HepG2 (cell line): ENCODE measurements around the gene CEP104. TPM values are rescaled to one million over a fixed set of nuclear protein-coding genes. Genes with fewer than 3 reads are reported as not detected.
A peak's percentile ranks its signal among the peaks of the same experiment; 100 is the strongest.

Experiments
- ATRX ChIP-seq: sonication (generic); formaldehyde crosslinking; IDR thresholded peaks from 2 replicates; pipeline ENCODE4 v1.4.0; 2020; ENCODE audit warnings: missing genetic modification reagents, borderline replicate concordance
- BORCS8-MEF2B ChIP-seq: sonication (generic); formaldehyde crosslinking; IDR thresholded peaks from 2 replicates; pipeline ENCODE4 v1.8.0; 2022; ENCODE audit warnings: mild to moderate bottlenecking, missing genetic modification reagents
- BRF2 ChIP-seq: sonication (generic); formaldehyde crosslinking; IDR thresholded peaks from 2 replicates; pipeline ENCODE4 v1.8.1; 2022; ENCODE audit warnings: mild to moderate bottlenecking, missing genetic modification reagents
- DBP ChIP-seq: sonication (generic); formaldehyde crosslinking; IDR thresholded peaks from 2 replicates; pipeline ENCODE4 v1.4.0; 2020; ENCODE audit warnings: missing genetic modification reagents; ENCODE audit errors: not compliant biosample characterization
- GABPA ChIP-seq, 2 experiments: IDR thresholded peaks; 2 replicates each; pipeline ENCODE4 v1.6.1; 2011 to 2016; ENCODE audit warnings: low read depth in 2 of 2, low read length in 1 of 2, missing biosample characterization in 1 of 2, missing genetic modification characterization in 1 of 2
- HMG20B ChIP-seq: conservative IDR thresholded peaks from 2 replicates; pipeline ENCODE4 v1.6.1; 2016; ENCODE audit warnings: missing genetic modification reagents, missing compliant biosample characterization
- KDM5B ChIP-seq: sonication (generic); formaldehyde crosslinking; IDR thresholded peaks from 2 replicates; pipeline ENCODE4 v1.4.0; 2020; ENCODE audit warnings: missing genetic modification reagents, mild to moderate bottlenecking, borderline replicate concordance
- SNAPC4 ChIP-seq: sonication (generic); formaldehyde crosslinking; IDR thresholded peaks from 2 replicates; pipeline ENCODE4 v1.4.0; 2020; ENCODE audit warnings: mild to moderate bottlenecking, missing genetic modification reagents
- ZFP91 ChIP-seq: sonication (generic); formaldehyde crosslinking; IDR thresholded peaks from 2 replicates; pipeline ENCODE4 v1.9.0; 2022; ENCODE audit warnings: missing genetic modification reagents, mild to moderate bottlenecking, borderline replicate concordance
- ZNF18 ChIP-seq: sonication (generic); formaldehyde crosslinking; IDR thresholded peaks from 2 replicates; pipeline ENCODE4 v1.8.0; 2022; ENCODE audit warnings: mild to moderate bottlenecking, missing genetic modification reagents; ENCODE audit not compliant: insufficient replicate concordance
- ZNF34 ChIP-seq: sonication (generic); formaldehyde crosslinking; IDR thresholded peaks from 2 replicates; pipeline ENCODE4 v1.4.0; 2020; ENCODE audit warnings: mild to moderate bottlenecking, missing genetic modification reagents, borderline replicate concordance
- ZNF446 ChIP-seq: sonication (generic); formaldehyde crosslinking; IDR thresholded peaks from 2 replicates; pipeline ENCODE4 v1.5.0; 2020; ENCODE audit warnings: mild to moderate bottlenecking, missing genetic modification reagents
- polyA plus RNA-seq, 8 experiments: library from polyadenylated mRNA; depleted of rRNA in 3 of 8; stranded (reverse) in 7 of 8; unstranded in 1 of 8; fragments of >200 nt; fragmentation: Illumina TruSeq in 4 of 8; extraction: Trizol in 4 of 8; gene quantifications; 2 replicates each; pipeline versions ENCODE4 v1.2.1 to v1.2.3, GENCODE V29; 2011 to 2016; ENCODE audit warnings: low read depth in 4 of 8, missing spikeins in 1 of 8, mixed read lengths in 1 of 8; ENCODE audit not compliant: insufficient read depth in 1 of 8
- total RNA-seq, 5 experiments: library from RNA; depleted of rRNA; stranded (reverse); fragments of >200 nt; fragmentation: Illumina TruSeq; extraction: Trizol; gene quantifications; 2 replicates each; pipeline ENCODE4 v1.2.3, GENCODE V29; 2016; ENCODE audit warnings: low read depth in 1 of 5

The CEP104 gene
- total and polyA plus RNA-seq, 2 of the 13 experiments (the other 11 are each of a cell fraction or from before 2014, with no cell fraction given) = 20.4 to 30.1 TPM

- TF ChIP-seq SNAPC4 (CRISPR knock-in tag) (no peak), BORCS8-MEF2B (CRISPR knock-in tag) (peak; percentile 40; the same call in 1 of the 2 replicates), ATRX (CRISPR knock-in tag) (no peak), GABPA (IDR thresholded peaks at IDR 0.05; ENCODE audit: low read depth, low read length) (no peak), GABPA (CRISPR knock-in tag; IDR thresholded peaks at IDR 0.05; ENCODE audit: low read depth) (peak; percentile 80), ZNF446 (CRISPR knock-in tag) (0 out of 2 replicates have a peak, but pooled peaks have one; percentile 35), BRF2 (CRISPR knock-in tag) (no peak), KDM5B (CRISPR knock-in tag) (peak; percentile 47), HMG20B (CRISPR knock-in tag) (no peak), DBP (CRISPR knock-in tag) (no peak), ZFP91 (CRISPR knock-in tag) (no peak), ZNF34 (CRISPR knock-in tag) (peak; percentile 73; the same call in 1 of the 2 replicates), ZNF18 (CRISPR knock-in tag) (peak; percentile 34)
These were observed 43.3 kb upstream of the CEP104 start, which contains the start of gene C1orf174 (continued) for GRCh38 chr1:3900150-3900968.
